Measurements from ENCODE around the gene FGF14.

GRCh38 chr13:102289606-102290005, 112.2 kb downstream of the FGF14 start:
- TF ChIP-seq CTCF (conservative IDR thresholded peaks at IDR 0.05; ENCODE audit: low read length) (no peak), EZH2phosphoT487 (IDR thresholded peaks at IDR 0.05; ENCODE audit: borderline replicate concordance, low read depth, low read length) (no peak)
